ENCODE data around the gene CSGALNACT2. TPM values are rescaled to one million over a fixed set of nuclear protein-coding genes. Genes with fewer than 3 reads are reported as not detected.
A peak's percentile ranks its signal among the peaks of the same experiment; 100 is the strongest.

Gene CSGALNACT2
- total and polyA plus RNA-seq, 2 experiments from 2014 or later: 17.4 to 27.8 TPM

- Histone ChIP-seq H3K4me1 (ENCODE audit: insufficient read depth) (no peaks in the 10 kb centered on the region), H3F3A (ENCODE audit: insufficient read depth) (no peaks in the 10 kb centered on the region), H3K4me3 (peak overlapping the region; percentile 63), H4K20me1 (ENCODE audit: insufficient read depth) (no peaks in the 10 kb centered on the region), H3K9ac (0 out of 2 replicates have a peak overlapping the region, but pooled peaks have one; percentile 22), H3K9me2 (ENCODE audit: insufficient read depth) (no peaks in the 10 kb centered on the region), H3K4me2 (ENCODE audit: unreplicated experiment) (peak overlapping the region; percentile 53), H3K27me3 (replicated peaks; ENCODE audit: insufficient read depth) (no peaks in the 10 kb centered on the region), H2AFZ (peak overlapping the region; percentile 69), H3K79me2 (ENCODE audit: insufficient read depth) (no peaks in the 10 kb centered on the region), H3K36me3 (ENCODE audit: low read depth) (no peaks in the 10 kb centered on the region), H3K27ac (no peak overlapping the region), H3K9me3 (ENCODE audit: low read depth) (no peaks in the 10 kb centered on the region)
- WGBS, 2 experiments (ENCODE audit: low coverage in 1 of 2, low lambda C conversion rate in 2 of 2, missing lambda C conversion rate in 2 of 2): 25 to 51% methylated on average over 17 to 35 of the region's 35 CpGs
- in situ Hi-C loops (cut with MboI): no loop called here
- peak; percentile 41 for DNase-seq
- TF ChIP-seq EZH2phosphoT487 (IDR thresholded peaks at IDR 0.05; ENCODE audit: insufficient read depth, low read depth) (no peak), EZH2 (IDR thresholded peaks at IDR 0.05; ENCODE audit: insufficient read depth, poor library complexity, severe bottlenecking) (no peak)
Measured at GRCh38 chr10:43202657-43203447, 64.6 kb downstream of the CSGALNACT2 start.

GRCh38 chr10:43203448-43204041 lies 65.3 kb downstream of the CSGALNACT2 start:
- Histone ChIP-seq H3F3A (ENCODE audit: insufficient read depth) (no peaks in the 10 kb centered on the region), H3K9me2 (ENCODE audit: insufficient read depth) (no peaks in the 10 kb centered on the region), H3K79me2 (ENCODE audit: insufficient read depth) (no peaks in the 10 kb centered on the region), H3K36me3 (ENCODE audit: low read depth) (no peaks in the 10 kb centered on the region), H3K27ac (no peak overlapping the region), H4K20me1 (ENCODE audit: insufficient read depth) (no peaks in the 10 kb centered on the region), H3K9ac (no peak overlapping the region), H3K4me2 (ENCODE audit: unreplicated experiment) (no peak overlapping the region), H3K4me3 (no peak overlapping the region), H3K4me1 (ENCODE audit: insufficient read depth) (no peaks in the 10 kb centered on the region), H3K27me3 (replicated peaks; ENCODE audit: insufficient read depth) (no peaks in the 10 kb centered on the region), H3K9me3 (ENCODE audit: low read depth) (no peaks in the 10 kb centered on the region), H2AFZ (no peak overlapping the region)
- WGBS, 2 experiments (ENCODE audit: low coverage in 1 of 2, low lambda C conversion rate in 2 of 2, missing lambda C conversion rate in 2 of 2): 70 to 74% methylated on average over 23 to 27 of the region's 27 CpGs
- in situ Hi-C loops (cut with MboI): no loop called here
- TF ChIP-seq EZH2phosphoT487 (IDR thresholded peaks at IDR 0.05; ENCODE audit: insufficient read depth, low read depth) (no peak), EZH2 (IDR thresholded peaks at IDR 0.05; ENCODE audit: insufficient read depth, poor library complexity, severe bottlenecking) (no peak)
- no peak for DNase-seq

- 87 to 90% methylated on average over 14 of the region's 14 CpGs for WGBS, 2 experiments (ENCODE audit: low coverage in 1 of 2, low lambda C conversion rate in 2 of 2, missing lambda C conversion rate in 2 of 2)
- no peaks in the 10 kb centered on the region for H3K9me2 ChIP-seq (ENCODE audit: insufficient read depth)
- H3K27me3 ChIP-seq (replicated peaks; ENCODE audit: insufficient read depth): no peaks in the 10 kb centered on the region
- in situ Hi-C loops (cut with MboI): no loop called here
- DNase-seq: no peak
- H3F3A ChIP-seq (ENCODE audit: insufficient read depth): no peaks in the 10 kb centered on the region
- H3K27ac ChIP-seq: no peak overlapping the region
- TF ChIP-seq EZH2phosphoT487 (IDR thresholded peaks at IDR 0.05; ENCODE audit: insufficient read depth, low read depth) (no peak), EZH2 (IDR thresholded peaks at IDR 0.05; ENCODE audit: insufficient read depth, poor library complexity, severe bottlenecking) (no peak)
- no peak overlapping the region for H2AFZ ChIP-seq
- no peaks in the 10 kb centered on the region for H4K20me1 ChIP-seq (ENCODE audit: insufficient read depth)
- no peaks in the 10 kb centered on the region for H3K36me3 ChIP-seq (ENCODE audit: low read depth)
- H3K9me3 ChIP-seq (ENCODE audit: low read depth): no peaks in the 10 kb centered on the region
- no peak overlapping the region for H3K4me2 ChIP-seq (ENCODE audit: unreplicated experiment)
- H3K9ac ChIP-seq: no peak overlapping the region
- H3K79me2 ChIP-seq (ENCODE audit: insufficient read depth): no peaks in the 10 kb centered on the region
- H3K4me1 ChIP-seq (ENCODE audit: insufficient read depth): no peaks in the 10 kb centered on the region
- no peak overlapping the region for H3K4me3 ChIP-seq
Measured at GRCh38 chr10:43204042-43204942, 66.0 kb downstream of the CSGALNACT2 start.

DNA sequence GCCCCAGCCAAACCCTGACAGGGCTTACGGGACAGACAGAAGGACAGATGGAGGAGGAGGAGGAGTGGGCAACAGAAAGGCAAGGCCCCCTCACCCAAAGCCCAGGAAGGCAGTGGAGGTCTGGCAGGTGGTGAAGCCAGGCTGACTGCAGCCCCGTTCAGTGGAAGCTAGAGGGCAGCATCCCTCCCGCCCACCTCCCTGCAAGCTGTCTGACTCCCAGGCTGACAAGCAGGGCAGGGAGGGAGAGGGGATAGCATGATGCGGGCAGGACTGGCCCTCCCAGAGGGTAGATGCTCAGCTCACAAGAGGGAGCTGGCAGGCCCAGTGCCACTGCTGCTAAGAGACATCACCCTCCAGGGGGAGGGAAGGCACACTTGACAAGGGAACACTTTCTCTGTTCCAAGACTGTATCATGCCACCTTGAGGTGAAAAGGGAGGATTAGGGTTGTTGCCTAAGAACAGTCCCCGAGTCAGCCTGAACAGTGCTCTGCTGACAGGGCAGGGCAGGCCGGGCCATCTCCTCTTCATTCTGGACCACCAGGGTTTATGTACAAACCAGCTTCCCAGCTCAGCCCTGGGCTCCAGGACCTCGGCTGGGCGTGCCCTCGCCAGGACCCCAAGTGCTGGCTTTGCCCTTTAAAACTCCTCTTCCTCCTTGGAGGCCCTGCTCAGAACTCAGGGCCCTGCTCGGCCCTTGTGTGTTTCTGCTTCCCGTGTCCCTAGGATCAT lies 66.9 kb downstream of the CSGALNACT2 start:
- H3K4me3 ChIP-seq: no peak overlapping the region
- 57 to 61% methylated on average over 11 of the region's 11 CpGs for WGBS, 2 experiments (ENCODE audit: low coverage in 1 of 2, low lambda C conversion rate in 2 of 2, missing lambda C conversion rate in 2 of 2)
- H3K9ac ChIP-seq: no peak overlapping the region
- no peaks in the 10 kb centered on the region for H3K9me3 ChIP-seq (ENCODE audit: low read depth)
- no peaks in the 10 kb centered on the region for H3K36me3 ChIP-seq (ENCODE audit: low read depth)
- in situ Hi-C loops (cut with MboI): no loop called here
- no peaks in the 10 kb centered on the region for H3K9me2 ChIP-seq (ENCODE audit: insufficient read depth)
- TF ChIP-seq EZH2 (IDR thresholded peaks at IDR 0.05; ENCODE audit: insufficient read depth, poor library complexity, severe bottlenecking): no peak
- no peak for TF ChIP-seq EZH2phosphoT487 (IDR thresholded peaks at IDR 0.05; ENCODE audit: insufficient read depth, low read depth)
- no peak overlapping the region for H2AFZ ChIP-seq
- H3K27me3 ChIP-seq (replicated peaks; ENCODE audit: insufficient read depth): no peaks in the 10 kb centered on the region
- H4K20me1 ChIP-seq (ENCODE audit: insufficient read depth): no peaks in the 10 kb centered on the region
- H3K4me2 ChIP-seq (ENCODE audit: unreplicated experiment): no peak overlapping the region
- H3F3A ChIP-seq (ENCODE audit: insufficient read depth): no peaks in the 10 kb centered on the region
- H3K79me2 ChIP-seq (ENCODE audit: insufficient read depth): no peaks in the 10 kb centered on the region
- no peaks in the 10 kb centered on the region for H3K4me1 ChIP-seq (ENCODE audit: insufficient read depth)
- no peak overlapping the region for H3K27ac ChIP-seq
- peak; percentile 78 for DNase-seq

Data from GM23248 (cell line).